ENCODE measurements around the gene SSR2. TPM values are rescaled to one million over a fixed set of nuclear protein-coding genes. Genes with fewer than 3 reads are reported as not detected.
"Not testable (repeated sequence)": the region's sequence is repeated elsewhere in the genome, so short reads cannot be mapped to it uniquely, and the experiment has no call there.

Gene SSR2
- total RNA-seq, 1 donor from 2014 or later, result 231 TPM

DNA sequence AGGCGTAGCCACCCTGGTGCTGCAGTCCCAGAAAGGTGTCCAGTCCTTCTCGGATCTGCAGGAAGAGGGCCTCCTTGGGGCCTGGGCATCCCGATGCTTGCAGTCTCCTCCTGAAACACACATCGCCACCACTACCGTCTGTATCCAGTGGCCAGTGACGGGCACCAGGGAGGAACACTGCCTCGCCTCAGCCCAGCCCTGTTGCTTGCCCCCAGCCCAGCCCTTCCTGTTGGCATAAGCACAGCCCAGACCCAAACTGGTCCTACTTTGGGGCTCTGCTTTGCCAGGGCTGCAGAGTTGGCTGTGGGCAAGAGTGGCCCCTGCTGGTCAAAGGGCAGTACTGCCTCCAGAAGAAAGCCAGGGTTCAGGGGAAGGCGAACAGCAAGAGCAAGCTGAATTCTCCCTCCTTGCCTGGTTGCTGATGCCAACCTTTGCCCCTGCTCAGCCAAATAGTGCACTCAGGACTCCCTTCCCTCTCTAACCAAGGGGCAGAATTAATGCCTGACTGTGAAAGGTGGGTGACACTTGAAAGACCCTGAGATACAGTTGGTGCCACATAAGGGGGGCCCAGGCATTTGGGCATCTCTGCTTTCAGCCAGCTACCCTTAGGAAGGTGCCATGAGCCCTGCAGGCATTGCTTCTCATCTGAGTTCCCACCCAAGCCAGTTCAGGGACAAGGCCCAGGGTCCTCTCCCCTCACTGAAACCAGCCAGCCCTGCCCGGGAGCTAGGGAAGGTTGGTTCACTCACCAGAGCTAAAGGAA, 31.3 kb downstream of the SSR2 start:
- intact Hi-C loops (cut with DNase I), result loop anchor here (5.0 kb wide), 1 partner anchor 47 kb away; the partner anchor contains the start of gene RXFP4
- DNase-seq (peak; percentile 85), ATAC-seq (peak; percentile 94)
- Histone ChIP-seq H3K27me3 (no peaks in the 10 kb centered on the region), H3K36me3 (no peaks in the 10 kb centered on the region), H3K4me3 (peak overlapping the region; percentile 41), H3K4me1 (peaks cover 24% of the 10 kb centered on the region), H3K27ac (peak overlapping the region; percentile 47), H3K9me3 (no peaks in the 10 kb centered on the region)
- TF ChIP-seq, protein P1, sequence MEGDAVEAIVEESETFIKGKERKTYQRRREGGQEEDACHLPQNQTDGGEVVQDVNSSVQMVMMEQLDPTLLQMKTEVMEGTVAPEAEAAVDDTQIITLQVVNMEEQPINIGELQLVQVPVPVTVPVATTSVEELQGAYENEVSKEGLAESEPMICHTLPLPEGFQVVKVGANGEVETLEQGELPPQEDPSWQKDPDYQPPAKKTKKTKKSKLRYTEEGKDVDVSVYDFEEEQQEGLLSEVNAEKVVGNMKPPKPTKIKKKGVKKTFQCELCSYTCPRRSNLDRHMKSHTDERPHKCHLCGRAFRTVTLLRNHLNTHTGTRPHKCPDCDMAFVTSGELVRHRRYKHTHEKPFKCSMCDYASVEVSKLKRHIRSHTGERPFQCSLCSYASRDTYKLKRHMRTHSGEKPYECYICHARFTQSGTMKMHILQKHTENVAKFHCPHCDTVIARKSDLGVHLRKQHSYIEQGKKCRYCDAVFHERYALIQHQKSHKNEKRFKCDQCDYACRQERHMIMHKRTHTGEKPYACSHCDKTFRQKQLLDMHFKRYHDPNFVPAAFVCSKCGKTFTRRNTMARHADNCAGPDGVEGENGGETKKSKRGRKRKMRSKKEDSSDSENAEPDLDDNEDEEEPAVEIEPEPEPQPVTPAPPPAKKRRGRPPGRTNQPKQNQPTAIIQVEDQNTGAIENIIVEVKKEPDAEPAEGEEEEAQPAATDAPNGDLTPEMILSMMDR (IDR thresholded peaks at IDR 0.05), result peak; percentile 99

DNA sequence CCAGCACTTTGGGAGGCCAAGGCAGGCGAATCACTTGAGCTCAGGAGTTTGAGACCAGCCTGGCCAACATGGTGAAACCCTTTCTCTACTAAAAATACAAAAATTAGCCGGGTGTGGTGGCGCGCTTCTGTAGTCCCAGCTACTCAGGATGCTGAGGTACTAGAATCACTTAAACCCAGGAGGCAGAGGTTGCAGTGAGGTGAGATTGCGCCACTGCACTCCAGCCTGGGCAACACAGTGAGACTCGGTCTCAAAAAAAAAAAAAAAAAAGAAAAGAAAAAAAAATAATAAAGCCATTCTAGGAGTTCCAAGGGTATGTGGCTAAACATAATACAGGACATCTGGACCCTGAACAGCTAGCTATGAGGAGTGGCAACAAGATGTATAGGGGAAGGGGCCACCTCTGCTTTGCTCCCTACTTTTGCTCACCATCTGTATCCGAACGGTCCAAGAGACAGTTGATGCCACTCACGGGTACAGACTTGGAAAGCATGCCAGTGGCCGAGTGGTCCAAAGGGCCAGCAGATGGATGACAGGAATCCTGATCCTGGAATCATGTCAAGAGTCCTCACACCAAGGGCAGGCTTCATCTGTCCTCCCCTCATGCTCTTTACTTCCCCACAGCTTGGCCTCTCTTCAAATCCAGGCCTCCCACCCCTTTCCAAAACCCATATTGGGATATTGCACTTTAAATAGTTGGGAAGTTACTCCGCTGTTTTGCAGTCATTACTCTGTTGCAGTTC, 35.7 kb downstream of the SSR2 start:
- H3K4me3 ChIP-seq, DNase-seq, H3K27me3 ChIP-seq, ATAC-seq, H3K27ac ChIP-seq, H3K9me3 ChIP-seq, H3K36me3 ChIP-seq: not testable (repeated sequence)
- H3K4me1 ChIP-seq, result peaks cover 49% of the 10 kb centered on the region
- intact Hi-C loops (cut with DNase I), result loop anchor here (5.0 kb wide), 1 partner anchor 43 kb away; the partner anchor contains the start of gene RXFP4

GRCh38 chr1:155984341-155984740, 36.4 kb downstream of the SSR2 start:
- DNase-seq (no peak), ATAC-seq (no peak)
- no peaks in the 10 kb centered on the region for H3K9me3 ChIP-seq
- TF ChIP-seq, protein P1 (IDR thresholded peaks at IDR 0.05), result no peak
- intact Hi-C loops (cut with DNase I), result no loop called here
- peak overlapping the region; percentile 93 for H3K27ac ChIP-seq
- H3K36me3 ChIP-seq, result no peaks in the 10 kb centered on the region
- no peak overlapping the region for H3K4me3 ChIP-seq
- peaks cover 51% of the 10 kb centered on the region for H3K4me1 ChIP-seq
- H3K27me3 ChIP-seq, result no peaks in the 10 kb centered on the region

DNA sequence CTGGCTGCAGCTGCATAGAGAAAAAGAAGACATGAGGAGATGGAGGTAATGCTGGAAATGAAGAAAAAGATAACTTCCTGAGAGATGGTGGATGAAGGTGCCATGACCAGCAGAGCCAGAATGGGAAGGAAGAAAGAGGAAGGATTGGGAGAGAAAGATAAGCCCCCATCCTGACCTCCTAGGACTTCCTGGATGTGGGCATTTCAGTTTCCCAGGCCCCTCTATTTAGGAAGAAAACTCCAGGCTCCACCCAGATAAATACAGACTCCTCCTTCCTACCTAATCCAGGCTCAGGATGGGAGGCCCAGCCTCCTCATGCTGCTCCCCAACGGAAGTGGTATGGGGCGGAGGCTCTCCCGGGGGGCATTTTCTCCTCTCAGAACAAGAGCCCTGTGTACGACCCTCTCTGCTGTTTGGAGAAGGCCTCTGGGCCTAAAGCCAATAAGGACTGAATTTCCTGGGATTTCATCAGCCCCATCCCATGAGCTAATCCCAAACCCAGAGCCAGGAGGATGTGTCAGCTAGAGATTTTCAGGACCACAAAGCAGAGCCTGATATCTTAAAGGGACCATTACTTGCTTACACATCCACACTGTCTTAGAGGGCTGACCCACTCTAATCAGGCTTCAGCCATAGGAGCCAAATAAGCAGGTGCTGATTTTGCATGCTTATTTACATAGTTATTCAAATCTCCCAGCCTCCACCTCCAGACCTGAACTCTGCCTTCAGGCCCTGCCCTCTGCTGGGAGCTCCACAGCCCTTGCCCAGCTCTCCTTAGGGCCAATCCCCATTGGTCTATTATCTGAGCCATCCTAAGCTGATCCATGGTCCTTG, 37.3 kb downstream of the SSR2 start:
- intact Hi-C loops (cut with DNase I), result no loop called here
- no peaks in the 10 kb centered on the region for H3K36me3 ChIP-seq
- no peaks in the 10 kb centered on the region for H3K27me3 ChIP-seq
- H3K4me3 ChIP-seq, result peak overlapping the region; percentile 0
- no peak for DNase-seq
- ATAC-seq, result no peak
- TF ChIP-seq, protein P1 (IDR thresholded peaks at IDR 0.05), result no peak
- no peaks in the 10 kb centered on the region for H3K9me3 ChIP-seq
- peaks cover 50% of the 10 kb centered on the region for H3K4me1 ChIP-seq
- peak overlapping the region; percentile 93 for H3K27ac ChIP-seq

DNA sequence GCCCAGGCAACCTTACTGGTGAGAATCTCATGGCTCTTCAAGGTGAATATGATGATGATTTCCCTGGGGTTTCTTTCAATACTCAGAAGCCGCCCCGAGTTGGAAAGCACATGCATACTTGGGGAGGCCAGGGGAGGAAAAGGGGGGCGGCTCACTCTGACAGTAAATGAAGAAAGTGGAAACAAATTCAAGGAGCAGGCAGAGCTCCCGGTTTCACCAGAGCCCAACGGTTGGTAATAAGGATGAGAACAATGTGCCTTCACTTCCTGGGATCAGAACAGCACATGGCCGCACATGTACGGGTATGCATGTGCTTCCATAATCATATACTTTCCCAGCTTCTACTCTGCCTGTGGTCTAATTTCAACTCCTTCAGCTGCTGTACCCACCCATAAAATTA, 38.6 kb downstream of the SSR2 start:
- Histone ChIP-seq H3K9me3 (no peaks in the 10 kb centered on the region), H3K4me1 (peaks cover 54% of the 10 kb centered on the region), H3K27ac (peak overlapping the region; percentile 93), H3K4me3 (no peak overlapping the region), H3K36me3 (no peaks in the 10 kb centered on the region), H3K27me3 (no peaks in the 10 kb centered on the region)
- intact Hi-C loops (cut with DNase I), result no loop called here
- DNase-seq (no peak), ATAC-seq (no peak)
- TF ChIP-seq, protein P1 (IDR thresholded peaks at IDR 0.05), result no peak
